ENCODE measurements around the gene NTSR1.

NTSR1 gene

DNA sequence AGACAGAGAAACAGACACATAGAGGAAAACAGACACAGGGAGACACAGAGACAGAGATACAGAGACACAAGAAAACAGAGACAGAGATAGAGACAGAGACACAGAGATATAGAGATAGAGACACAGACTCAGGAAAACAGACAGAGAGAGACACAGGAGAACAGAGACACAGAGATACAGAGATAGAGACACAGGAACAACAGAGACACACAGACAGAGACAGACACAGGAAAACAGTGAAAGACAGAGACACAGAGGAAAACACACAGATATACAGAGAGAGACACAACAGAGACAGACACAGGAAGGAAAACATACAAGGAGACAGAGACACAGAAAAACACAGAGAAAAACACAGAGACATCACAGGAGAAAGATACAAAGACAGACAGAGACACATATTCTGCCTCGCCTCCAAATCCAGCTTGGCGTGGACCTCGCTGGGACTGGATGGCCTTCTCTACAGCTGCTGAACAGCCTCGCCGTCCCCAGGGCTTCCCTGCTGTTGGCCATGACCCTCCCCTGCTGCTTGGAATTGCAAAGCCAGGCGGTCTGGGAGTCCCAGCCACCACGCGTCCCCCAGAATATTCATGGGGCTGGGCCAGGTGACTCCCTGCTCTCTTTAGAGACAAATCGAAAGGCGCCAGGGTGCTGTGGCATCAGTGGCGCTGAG, 36.8 kb downstream of the NTSR1 start:
- H3K27me3 ChIP-seq: no peaks in the 10 kb centered on the region
- no peak overlapping the region for H3K4me3 ChIP-seq
- H3K4me2 ChIP-seq: peak overlapping the region in 1 of 11 experiments; percentile 17; a peak in 1 of 22 replicates
- H4K20me1 ChIP-seq: peaks cover 0 to 7% (median 0%) of the 10 kb centered on the region in 11 experiments; a peak in 1 of 22 replicates
- no peaks in the 10 kb centered on the region for H3K36me3 ChIP-seq
- H3K9me3 ChIP-seq (replicated peaks in 1 of 11): peaks cover 0 to 16% (median 6%) of the 10 kb centered on the region in 11 experiments; a peak in 15 of 22 replicates
- H3K9ac ChIP-seq: no peak overlapping the region
- H3K4me1 ChIP-seq: peaks cover 22 to 39% (median 28%) of the 10 kb centered on the region in 10 experiments
- no peak overlapping the region for H3K27ac ChIP-seq
- TF ChIP-seq Cebpa-rat (IDR thresholded peaks at IDR 0.05): no peak

DNA sequence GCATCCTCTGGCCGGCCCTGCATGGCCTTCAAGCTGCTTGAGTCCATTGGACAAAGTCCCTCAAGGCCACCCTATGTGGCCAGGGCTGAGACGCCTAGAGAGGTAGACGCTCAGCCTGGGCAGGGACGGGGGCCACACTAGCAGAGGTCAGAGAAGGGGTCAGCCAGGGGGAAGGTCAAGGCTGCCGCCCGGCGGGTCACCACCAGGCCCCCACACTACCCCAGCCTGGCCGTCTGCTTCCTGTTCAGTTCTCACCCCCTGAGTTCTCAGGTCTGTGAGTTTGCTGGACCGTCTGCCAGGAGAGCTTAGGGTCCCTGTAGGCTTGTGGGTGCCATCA, 37.3 kb downstream of the NTSR1 start:
- Histone ChIP-seq H3K9ac (no peak overlapping the region), H3K4me2 (no peak overlapping the region), H3K27me3 (no peaks in the 10 kb centered on the region), H4K20me1 (0 out of 22 replicates have a peak, but pooled peaks cover 0 to 6% (median 0%) of the 10 kb centered on the region in 11 experiments), H3K9me3 (replicated peaks in 1 of 11) (peaks cover 0 to 16% (median 6%) of the 10 kb centered on the region in 11 experiments; a peak in 15 of 22 replicates), H3K4me1 (peaks cover 17 to 34% (median 23%) of the 10 kb centered on the region in 10 experiments), H3K4me3 (no peak overlapping the region), H3K27ac (no peak overlapping the region), H3K36me3 (no peaks in the 10 kb centered on the region)
- TF ChIP-seq Cebpa-rat (IDR thresholded peaks at IDR 0.05): no peak

DNA sequence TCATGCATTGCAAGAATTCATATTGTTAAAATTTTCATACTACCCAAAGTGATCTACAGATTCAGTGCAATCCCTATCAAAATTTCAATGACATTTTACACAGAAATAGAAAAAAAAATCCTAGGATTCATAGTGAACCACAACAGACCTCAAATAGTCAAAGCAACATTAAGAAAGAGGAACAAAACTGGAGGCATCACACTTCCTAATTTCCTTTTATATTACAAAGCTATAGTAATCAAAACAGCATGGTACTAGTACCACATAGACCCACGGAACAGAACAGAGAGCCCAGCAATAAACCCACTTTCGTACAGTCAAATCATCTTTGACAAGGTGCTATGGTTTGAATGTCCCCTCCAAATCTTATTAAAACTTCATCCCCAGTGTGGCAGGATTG, 39.7 kb downstream of the NTSR1 start:
- H4K20me1 ChIP-seq: peaks cover 0 to 3% (median 0%) of the 10 kb centered on the region in 11 experiments; a peak in 1 of 22 replicates
- H3K4me1 ChIP-seq: peaks cover 6 to 27% (median 22%) of the 10 kb centered on the region in 10 experiments; a peak in 17 of 20 replicates
- no peak for TF ChIP-seq Cebpa-rat (IDR thresholded peaks at IDR 0.05)
- no peak overlapping the region for H3K4me2 ChIP-seq
- no peak overlapping the region for H3K27ac ChIP-seq
- H3K27me3 ChIP-seq: no peaks in the 10 kb centered on the region
- H3K9me3 ChIP-seq (replicated peaks in 1 of 11): peaks cover 0 to 16% (median 6%) of the 10 kb centered on the region in 11 experiments; a peak in 15 of 22 replicates
- H3K36me3 ChIP-seq: no peaks in the 10 kb centered on the region
- H3K9ac ChIP-seq: no peak overlapping the region
- no peak overlapping the region for H3K4me3 ChIP-seq

DNA sequence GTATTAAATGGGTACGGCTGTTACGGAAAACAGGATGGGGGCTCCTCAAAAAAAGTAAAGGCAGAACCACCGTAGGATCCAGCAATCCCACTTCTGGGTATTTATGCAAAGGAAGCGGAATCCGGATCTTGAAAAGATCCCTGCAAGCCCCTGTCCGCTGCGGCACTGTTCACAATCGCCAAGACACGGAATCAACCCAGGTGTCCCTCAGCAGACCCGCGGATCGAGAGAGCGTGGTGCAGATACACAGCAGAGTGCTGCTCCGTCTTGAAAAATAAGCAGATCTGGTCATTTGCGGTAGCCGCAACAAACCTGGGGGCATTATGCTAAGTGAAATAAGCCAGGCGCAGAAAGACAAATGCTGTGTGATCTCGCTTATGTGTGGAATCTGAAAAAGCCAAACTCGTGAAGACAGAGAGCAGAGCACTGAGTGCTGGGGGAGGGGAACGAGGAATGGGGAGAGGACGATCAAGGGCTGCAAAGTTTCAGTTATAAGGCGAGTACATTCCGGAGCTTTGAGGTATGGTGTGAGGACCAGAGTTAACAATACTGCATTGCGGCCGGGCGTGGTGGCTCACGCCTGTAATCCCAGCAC, 41.3 kb downstream of the NTSR1 start:
- H4K20me1 ChIP-seq: peaks cover 0 to 7% (median 0%) of the 10 kb centered on the region in 11 experiments; a peak in 1 of 22 replicates
- H3K4me3 ChIP-seq: no peak overlapping the region
- H3K9me3 ChIP-seq (replicated peaks in 1 of 11): peaks cover 0 to 16% (median 6%) of the 10 kb centered on the region in 11 experiments; a peak in 15 of 22 replicates
- H3K27me3 ChIP-seq: no peaks in the 10 kb centered on the region
- peaks cover 6 to 23% (median 19%) of the 10 kb centered on the region in 10 experiments; a peak in 17 of 20 replicates for H3K4me1 ChIP-seq
- no peak for TF ChIP-seq Cebpa-rat (IDR thresholded peaks at IDR 0.05)
- no peak overlapping the region for H3K9ac ChIP-seq
- no peak overlapping the region for H3K27ac ChIP-seq
- no peak overlapping the region for H3K4me2 ChIP-seq
- no peaks in the 10 kb centered on the region; a peak in 1 of 22 replicates for H3K36me3 ChIP-seq

DNA sequence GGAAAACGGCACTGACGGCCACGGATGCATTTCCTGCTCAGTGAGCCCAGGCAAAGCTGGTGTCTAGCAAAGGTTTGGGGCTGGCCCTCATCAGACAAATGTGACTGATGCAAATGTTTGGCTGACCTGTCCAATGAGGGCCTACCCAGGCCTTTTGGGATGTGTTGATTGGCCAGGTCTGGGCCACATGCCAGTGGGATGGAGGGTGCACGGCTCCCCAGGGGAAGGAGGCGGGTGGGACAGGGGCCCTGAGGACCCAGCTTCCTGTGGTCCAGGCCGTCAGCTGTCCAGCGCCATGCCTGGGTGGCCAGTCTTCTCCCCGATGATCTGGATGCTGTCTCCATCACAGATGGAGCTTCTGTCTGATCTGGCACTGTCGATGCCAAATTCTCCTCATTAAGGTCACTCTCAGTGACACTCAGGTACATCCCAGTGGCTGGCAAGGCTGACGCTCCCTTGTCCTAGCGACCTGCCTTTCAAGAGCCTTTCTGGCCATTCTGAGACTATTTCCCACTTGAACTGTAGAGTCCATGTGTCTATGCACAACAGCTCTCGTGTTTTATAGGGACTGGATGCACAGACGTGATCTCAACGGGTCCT, 43.0 kb downstream of the NTSR1 start:
- H3K9me3 ChIP-seq (replicated peaks in 1 of 11): peaks cover 0 to 16% (median 6%) of the 10 kb centered on the region in 11 experiments; a peak in 15 of 22 replicates
- no peak for TF ChIP-seq Cebpa-rat (IDR thresholded peaks at IDR 0.05)
- H3K36me3 ChIP-seq: no peaks in the 10 kb centered on the region; a peak in 4 of 22 replicates
- no peak overlapping the region for H3K4me3 ChIP-seq
- H3K9ac ChIP-seq: no peak overlapping the region
- no peaks in the 10 kb centered on the region for H3K27me3 ChIP-seq
- peak overlapping the region in 8 of 11 experiments; percentile 6 to 43 (median 22); a peak in 15 of 22 replicates for H3K4me2 ChIP-seq
- H3K4me1 ChIP-seq: peaks cover 6 to 21% (median 17%) of the 10 kb centered on the region in 10 experiments; a peak in 16 of 20 replicates
- H4K20me1 ChIP-seq: peaks cover 0 to 7% (median 0%) of the 10 kb centered on the region in 11 experiments; a peak in 1 of 22 replicates
- no peak overlapping the region for H3K27ac ChIP-seq

DNA sequence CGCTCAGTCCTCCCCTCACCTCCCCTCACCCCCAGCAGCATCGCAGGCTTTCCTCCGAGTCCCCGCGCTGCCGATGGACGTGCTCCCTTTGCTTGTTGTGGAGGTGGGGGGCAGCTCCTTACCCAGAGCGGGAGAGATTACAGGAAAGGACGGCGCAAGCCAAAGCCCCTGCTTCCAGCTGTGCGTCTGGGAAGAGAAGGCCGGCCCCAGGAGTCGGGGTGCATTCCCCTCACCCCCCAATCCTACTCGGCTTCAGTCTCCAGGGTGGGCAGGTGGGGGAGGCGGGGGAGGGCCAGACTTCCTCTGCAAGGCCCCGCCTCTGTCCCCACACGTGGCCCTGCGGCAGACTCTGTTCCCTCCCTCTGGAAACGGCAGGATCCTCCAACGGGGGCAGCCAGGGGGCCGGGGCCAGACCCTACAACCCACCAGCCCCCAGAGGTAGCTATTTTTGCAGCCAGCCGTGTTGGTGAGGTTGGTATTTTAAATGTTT, 43.6 kb downstream of the NTSR1 start:
- TF ChIP-seq Cebpa-rat (IDR thresholded peaks at IDR 0.05): no peak
- Histone ChIP-seq H3K36me3 (no peaks in the 10 kb centered on the region; a peak in 4 of 22 replicates), H3K4me3 (no peak overlapping the region), H3K9ac (peak overlapping the region in 1 of 11 experiments; percentile 47; a peak in 1 of 22 replicates), H3K4me1 (peaks cover 6 to 21% (median 17%) of the 10 kb centered on the region in 10 experiments; a peak in 16 of 20 replicates), H4K20me1 (peaks cover 0 to 7% (median 0%) of the 10 kb centered on the region in 11 experiments; a peak in 1 of 22 replicates), H3K27ac (no peak overlapping the region), H3K4me2 (peak overlapping the region; percentile 6 to 58 (median 39); a peak in 17 of 22 replicates), H3K27me3 (no peaks in the 10 kb centered on the region), H3K9me3 (replicated peaks in 1 of 11) (peaks cover 0 to 16% (median 6%) of the 10 kb centered on the region in 11 experiments; a peak in 15 of 22 replicates)

DNA sequence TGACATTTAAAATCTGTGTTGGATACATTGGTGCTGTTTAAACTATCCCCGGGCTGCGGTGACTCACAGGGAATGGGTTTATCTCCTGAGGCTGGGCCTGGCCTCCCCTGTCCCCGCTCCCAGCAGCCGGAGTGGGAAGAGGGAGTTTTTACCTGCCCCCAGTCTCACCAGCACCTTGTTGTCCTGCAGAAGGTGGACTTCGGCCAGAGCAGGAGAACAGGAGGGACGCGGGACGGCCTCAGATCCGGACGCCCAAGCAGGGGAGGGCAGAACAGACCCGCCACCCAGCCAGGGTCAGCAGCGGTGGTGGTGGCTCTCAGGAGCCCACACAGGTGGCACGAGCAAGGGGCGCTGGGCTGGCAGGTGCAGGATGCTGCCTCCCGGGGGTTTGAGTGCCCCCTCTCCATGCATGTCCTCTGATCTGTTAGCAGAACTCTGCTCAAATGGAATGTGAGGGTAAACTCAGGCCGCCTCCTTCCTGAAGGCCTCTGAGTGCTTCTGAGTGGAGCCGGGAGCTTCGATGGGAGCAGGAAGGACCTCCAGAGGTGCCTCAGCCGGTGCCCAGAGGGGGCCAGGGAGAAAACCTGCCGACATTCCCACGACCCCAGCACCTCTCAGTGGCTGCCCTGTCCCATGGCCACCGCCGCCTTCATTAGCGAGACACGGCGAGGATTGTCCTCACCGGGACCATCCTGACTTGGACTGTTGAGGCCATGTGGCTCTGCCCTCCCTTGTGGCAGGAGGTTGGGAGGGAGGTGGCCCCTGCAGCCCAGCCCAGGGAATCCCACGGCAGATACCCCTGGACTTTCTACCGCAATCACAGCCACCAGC, 44.2 kb downstream of the NTSR1 start:
- peak overlapping the region in 10 of 11 experiments; percentile 2 to 58 (median 40); a peak in 12 of 22 replicates for H3K4me2 ChIP-seq
- H3K27me3 ChIP-seq: no peaks in the 10 kb centered on the region
- peaks cover 0 to 7% (median 0%) of the 10 kb centered on the region in 11 experiments; a peak in 1 of 22 replicates for H4K20me1 ChIP-seq
- no peak for TF ChIP-seq Cebpa-rat (IDR thresholded peaks at IDR 0.05)
- H3K4me3 ChIP-seq: no peak overlapping the region
- no peak overlapping the region for H3K27ac ChIP-seq
- H3K36me3 ChIP-seq: no peaks in the 10 kb centered on the region; a peak in 4 of 22 replicates
- H3K9ac ChIP-seq: peak overlapping the region in 1 of 11 experiments; percentile 47; a peak in 1 of 22 replicates
- peaks cover 0 to 16% (median 6%) of the 10 kb centered on the region in 11 experiments; a peak in 15 of 22 replicates for H3K9me3 ChIP-seq (replicated peaks in 1 of 11)
- H3K4me1 ChIP-seq: peaks cover 6 to 21% (median 17%) of the 10 kb centered on the region in 10 experiments; a peak in 16 of 20 replicates

DNA sequence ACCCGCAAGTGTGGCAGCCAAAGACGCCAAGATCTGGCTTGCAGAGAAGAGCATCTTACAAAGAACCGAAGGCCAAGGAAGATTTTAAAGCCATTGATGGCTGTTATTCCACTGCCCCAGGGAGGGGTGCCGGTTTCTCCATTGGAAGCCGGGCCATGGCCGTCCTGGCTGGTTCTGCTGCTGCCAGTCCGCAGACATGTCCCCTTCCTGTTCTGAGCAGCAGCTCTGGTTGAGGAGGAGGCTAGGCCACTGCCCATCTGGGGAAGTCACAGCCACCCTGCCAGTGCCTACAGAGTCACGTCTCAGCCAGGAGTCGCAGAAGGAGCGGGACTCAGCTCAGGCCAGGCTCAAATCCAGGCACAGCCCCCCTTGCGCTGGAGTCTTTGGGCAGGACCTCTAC, 45.0 kb downstream of the NTSR1 start:
- Histone ChIP-seq H3K27me3 (no peaks in the 10 kb centered on the region), H3K27ac (no peak overlapping the region), H3K4me3 (no peak overlapping the region), H4K20me1 (peaks cover 0 to 7% (median 0%) of the 10 kb centered on the region in 11 experiments; a peak in 2 of 22 replicates), H3K9me3 (replicated peaks in 1 of 11) (peaks cover 0 to 12% (median 2%) of the 10 kb centered on the region in 11 experiments; a peak in 14 of 22 replicates), H3K4me1 (peaks cover 6 to 21% (median 17%) of the 10 kb centered on the region in 10 experiments; a peak in 16 of 20 replicates), H3K4me2 (no peak overlapping the region), H3K9ac (no peak overlapping the region), H3K36me3 (no peaks in the 10 kb centered on the region; a peak in 4 of 22 replicates)
- TF ChIP-seq Cebpa-rat (IDR thresholded peaks at IDR 0.05): no peak
